Measurements from ENCODE around the gene ATG14.
"Not testable (repeated sequence)": the region's sequence is repeated elsewhere in the genome, so short reads cannot be mapped to it uniquely, and the experiment has no call there.

Gene ATG14

GRCh38 chr14:55426891-55427290 lies 15.3 kb upstream of the ATG14 start:
- Histone ChIP-seq H3K4me1 (no peaks in the 10 kb centered on the region), H3K9me3 (no peaks in the 10 kb centered on the region), H3K36me3 (replicated peaks) (no peaks in the 10 kb centered on the region), H3K27me3 (ENCODE audit: low read depth) (no peaks in the 10 kb centered on the region), H3K4me3 (no peak overlapping the region)
- DNase-seq (ENCODE audit: low spot score in 2 of 2): no peak
- in situ Hi-C loops (cut with MboI; ENCODE audit: low sequenced_read_pairs): loop anchor here (25.0 kb wide), 1 partner anchor 235 kb away; no protein-coding TSS in a partner anchor

DNA sequence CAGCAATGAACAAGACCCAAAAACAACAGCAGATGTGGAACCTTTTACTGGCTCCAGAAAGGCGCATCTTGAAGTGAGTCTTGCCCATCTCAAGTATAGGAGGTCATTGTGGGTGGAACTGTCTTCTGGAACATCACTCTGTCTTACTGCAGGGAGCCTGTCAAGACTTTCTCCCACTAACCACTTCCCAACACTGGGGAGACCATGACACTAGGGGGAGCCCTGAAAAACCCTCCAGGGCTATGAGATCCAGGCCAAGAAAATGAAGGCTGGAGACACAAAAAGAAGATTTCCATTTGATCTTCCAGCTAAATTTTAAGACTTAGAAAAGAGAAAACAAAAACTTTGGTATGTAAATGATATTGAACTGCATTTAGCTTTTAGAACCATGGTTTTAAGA lies 13.5 kb upstream of the ATG14 start:
- in situ Hi-C loops (cut with MboI; ENCODE audit: low sequenced_read_pairs): loop anchor here (25.0 kb wide), 1 partner anchor 237 kb away; no protein-coding TSS in a partner anchor
- no peak for DNase-seq (ENCODE audit: low spot score in 2 of 2)
- Histone ChIP-seq H3K9me3 (no peaks in the 10 kb centered on the region), H3K4me1 (no peaks in the 10 kb centered on the region), H3K36me3 (replicated peaks) (no peaks in the 10 kb centered on the region), H3K27me3 (ENCODE audit: low read depth) (no peaks in the 10 kb centered on the region), H3K4me3 (no peak overlapping the region)

- no peak for DNase-seq (ENCODE audit: low spot score in 2 of 2)
- in situ Hi-C loops (cut with MboI; ENCODE audit: low sequenced_read_pairs): no loop called here
- Histone ChIP-seq H3K36me3 (replicated peaks) (no peaks in the 10 kb centered on the region), H3K4me3 (no peak overlapping the region), H3K27me3 (ENCODE audit: low read depth) (no peaks in the 10 kb centered on the region), H3K9me3 (no peaks in the 10 kb centered on the region), H3K4me1 (no peaks in the 10 kb centered on the region)
These were observed 12.3 kb upstream of the ATG14 start for GRCh38 chr14:55423969-55424368.

DNA sequence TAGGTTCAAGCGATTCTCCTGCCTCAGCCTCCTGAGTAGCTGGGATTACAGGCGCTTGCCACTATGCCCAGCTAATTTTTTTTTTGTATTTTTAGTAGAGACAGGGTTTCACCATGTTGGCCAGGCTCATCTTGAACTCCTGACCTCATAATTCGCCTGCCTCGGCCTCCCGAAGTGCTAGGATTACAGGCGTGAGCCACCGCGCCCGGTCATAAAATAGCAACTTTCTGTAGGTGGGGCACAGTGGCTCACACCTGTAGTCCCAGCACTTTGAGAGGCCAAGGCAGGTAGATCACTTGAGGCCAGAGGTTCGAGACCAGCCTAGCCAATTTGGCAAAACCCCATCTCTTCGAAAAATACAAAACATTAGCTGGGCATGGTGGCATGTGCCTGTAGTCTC lies 10.7 kb upstream of the ATG14 start:
- H3K27me3 ChIP-seq (ENCODE audit: low read depth); in situ Hi-C loops (cut with MboI; ENCODE audit: low sequenced_read_pairs): not testable (repeated sequence)

GRCh38 chr14:55419663-55420062 lies 8.0 kb upstream of the ATG14 start:
- Histone ChIP-seq H3K4me3 (no peak overlapping the region), H3K4me1 (no peaks in the 10 kb centered on the region; the same call in 1 of the 2 replicates), H3K36me3 (replicated peaks) (no peaks in the 10 kb centered on the region), H3K27me3 (ENCODE audit: low read depth) (no peaks in the 10 kb centered on the region), H3K9me3 (no peaks in the 10 kb centered on the region)
- no peak for DNase-seq (ENCODE audit: low spot score in 2 of 2)
- in situ Hi-C loops (cut with MboI; ENCODE audit: low sequenced_read_pairs): no loop called here

More for the DNA sequence above, 10.7 kb upstream of the ATG14 start:
- DNase-seq (ENCODE audit: low spot score in 2 of 2); H3K9me3 ChIP-seq; H3K36me3 ChIP-seq (replicated peaks); H3K4me3 ChIP-seq; H3K4me1 ChIP-seq: not testable (repeated sequence)

- Histone ChIP-seq H3K4me3 (no peak overlapping the region), H3K27me3 (ENCODE audit: low read depth) (no peaks in the 10 kb centered on the region), H3K4me1 (no peaks in the 10 kb centered on the region; the same call in 1 of the 2 replicates), H3K9me3 (no peaks in the 10 kb centered on the region), H3K36me3 (replicated peaks) (no peaks in the 10 kb centered on the region)
- in situ Hi-C loops (cut with MboI; ENCODE audit: low sequenced_read_pairs): no loop called here
- DNase-seq (ENCODE audit: low spot score in 2 of 2): no peak
These were observed 6.8 kb upstream of the ATG14 start for GRCh38 chr14:55418411-55418810.

DNA sequence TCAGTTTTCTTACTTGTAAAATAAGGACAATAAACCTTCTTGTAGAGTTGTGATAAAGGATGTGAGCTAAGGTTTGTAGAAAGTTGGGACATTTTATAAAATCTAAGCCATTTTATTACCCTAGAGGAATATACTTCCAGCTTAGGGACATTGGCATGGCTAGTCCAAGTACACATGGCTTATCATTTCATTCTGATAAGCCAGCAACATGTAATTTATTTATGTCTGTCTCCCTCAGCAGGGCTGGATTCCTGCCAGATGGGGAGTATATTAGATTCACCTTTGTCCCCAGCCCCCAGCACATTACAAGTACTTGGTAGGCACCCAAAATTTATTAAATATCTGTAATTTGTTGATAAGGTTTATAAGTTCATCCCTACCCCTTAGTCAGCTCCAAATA lies 6.3 kb upstream of the ATG14 start:
- no peaks in the 10 kb centered on the region; the same call in 1 of the 2 replicates for H3K4me1 ChIP-seq
- H3K36me3 ChIP-seq (replicated peaks): no peaks in the 10 kb centered on the region
- H3K4me3 ChIP-seq: no peak overlapping the region
- in situ Hi-C loops (cut with MboI; ENCODE audit: low sequenced_read_pairs): no loop called here
- H3K9me3 ChIP-seq: no peaks in the 10 kb centered on the region
- H3K27me3 ChIP-seq (ENCODE audit: low read depth): no peaks in the 10 kb centered on the region
- no peak for DNase-seq (ENCODE audit: low spot score in 2 of 2)

DNA sequence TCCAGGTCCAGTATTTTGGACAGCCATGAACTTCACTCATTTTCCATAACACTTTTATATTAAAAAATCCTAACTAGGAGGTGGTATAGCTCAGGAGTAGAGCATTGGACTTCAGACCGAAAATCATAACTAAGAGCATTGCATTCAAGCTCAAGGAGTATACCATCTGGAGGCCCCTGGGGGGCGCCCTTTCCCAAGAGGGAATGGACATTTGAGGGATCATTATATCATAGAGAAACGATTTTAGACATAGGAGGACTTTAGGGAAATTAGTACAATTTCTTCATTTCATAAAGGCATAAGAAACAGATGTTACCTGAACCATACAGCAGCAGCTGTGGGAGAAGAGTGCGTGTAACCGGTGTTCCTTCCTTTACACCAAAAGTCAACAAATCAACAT lies 5.2 kb upstream of the ATG14 start:
- Histone ChIP-seq H3K27me3 (ENCODE audit: low read depth) (no peaks in the 10 kb centered on the region), H3K4me3 (no peak overlapping the region), H3K9me3 (no peaks in the 10 kb centered on the region), H3K36me3 (replicated peaks) (no peaks in the 10 kb centered on the region), H3K4me1 (peaks cover 8% of the 10 kb centered on the region)
- peak; percentile 37 to 72 for DNase-seq (ENCODE audit: low spot score in 2 of 2)
- in situ Hi-C loops (cut with MboI; ENCODE audit: low sequenced_read_pairs): no loop called here

DNA sequence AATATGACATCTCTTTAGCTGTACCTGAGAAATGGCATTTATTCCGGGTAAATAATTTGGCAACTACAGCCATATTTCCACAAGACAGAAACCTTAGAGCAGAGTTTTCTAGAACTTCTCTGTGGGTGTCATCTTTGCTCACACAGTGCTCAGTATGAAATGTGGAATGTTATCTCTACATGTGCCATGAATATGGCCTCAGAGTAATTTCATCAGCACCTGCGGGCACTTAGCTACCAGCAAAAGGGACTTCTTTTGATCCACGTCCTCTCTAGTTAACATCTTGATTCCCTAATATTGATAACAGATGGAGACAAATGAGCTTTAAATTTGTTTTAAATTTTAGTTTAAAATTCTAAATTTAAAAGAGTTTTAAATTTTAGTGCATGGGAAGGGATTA lies 2.9 kb upstream of the ATG14 start:
- no peak for DNase-seq (ENCODE audit: low spot score in 2 of 2)
- H3K36me3 ChIP-seq (replicated peaks): no peaks in the 10 kb centered on the region
- H3K4me1 ChIP-seq: peaks cover 18% of the 10 kb centered on the region
- no peaks in the 10 kb centered on the region for H3K9me3 ChIP-seq
- in situ Hi-C loops (cut with MboI; ENCODE audit: low sequenced_read_pairs): no loop called here
- no peaks in the 10 kb centered on the region for H3K27me3 ChIP-seq (ENCODE audit: low read depth)
- H3K4me3 ChIP-seq: no peak overlapping the region

GRCh38 chr14:55412676-55413075 lies 1.0 kb upstream of the ATG14 start:
- in situ Hi-C loops (cut with MboI; ENCODE audit: low sequenced_read_pairs): no loop called here
- Histone ChIP-seq H3K4me3 (no peak overlapping the region), H3K27me3 (ENCODE audit: low read depth) (no peaks in the 10 kb centered on the region), H3K9me3 (no peaks in the 10 kb centered on the region), H3K36me3 (replicated peaks) (no peaks in the 10 kb centered on the region), H3K4me1 (peaks cover 18% of the 10 kb centered on the region)
- no peak for DNase-seq (ENCODE audit: low spot score in 2 of 2)

GRCh38 chr14:55410876-55411275 lies 754 bp downstream of the ATG14 start:
- H3K9me3 ChIP-seq: no peaks in the 10 kb centered on the region
- no peak for DNase-seq (ENCODE audit: low spot score in 2 of 2)
- H3K4me3 ChIP-seq: peak overlapping the region; percentile 94
- no peaks in the 10 kb centered on the region for H3K36me3 ChIP-seq (replicated peaks)
- H3K27me3 ChIP-seq (ENCODE audit: low read depth): no peaks in the 10 kb centered on the region
- H3K4me1 ChIP-seq: peaks cover 18% of the 10 kb centered on the region
- in situ Hi-C loops (cut with MboI; ENCODE audit: low sequenced_read_pairs): no loop called here

GRCh38 chr14:55404173-55404854 lies 7.3 kb downstream of the ATG14 start:
- Histone ChIP-seq H3K9me3 (no peaks in the 10 kb centered on the region), H3K4me1 (no peaks in the 10 kb centered on the region)
- in situ Hi-C loops (cut with MboI; ENCODE audit: low sequenced_read_pairs): no loop called here

DNA sequence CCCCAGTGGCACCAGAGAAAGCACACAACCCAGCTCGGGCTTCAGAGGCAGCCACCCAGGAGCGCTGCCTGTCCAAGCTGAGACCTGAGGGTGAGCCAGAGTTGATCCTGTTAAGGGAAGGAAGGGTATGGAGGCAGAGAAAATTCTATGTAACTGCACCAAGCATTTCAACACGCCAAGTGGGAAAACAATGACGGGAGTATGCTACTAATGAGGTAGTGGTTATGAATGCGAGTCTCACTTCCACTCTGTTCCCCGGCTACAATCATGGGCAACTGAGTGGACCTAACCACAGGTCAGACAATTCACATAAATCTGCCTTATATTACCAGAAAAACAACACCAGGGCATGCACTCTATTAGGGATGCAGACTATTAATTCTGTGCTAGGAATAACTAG lies 9.9 kb downstream of the ATG14 start:
- in situ Hi-C loops (cut with MboI; ENCODE audit: low sequenced_read_pairs): no loop called here
- H3K4me3 ChIP-seq: no peak overlapping the region
- DNase-seq (ENCODE audit: low spot score in 2 of 2): no peak
- no peaks in the 10 kb centered on the region for H3K27me3 ChIP-seq (ENCODE audit: low read depth)
- H3K4me1 ChIP-seq: no peaks in the 10 kb centered on the region
- H3K9me3 ChIP-seq: no peaks in the 10 kb centered on the region
- no peaks in the 10 kb centered on the region for H3K36me3 ChIP-seq (replicated peaks)

More at GRCh38 chr14:55404173-55404854, 7.3 kb downstream of the ATG14 start:
- H3K36me3 ChIP-seq (replicated peaks): no peaks in the 10 kb centered on the region
- DNase-seq (ENCODE audit: low spot score in 2 of 2): no peak
- no peaks in the 10 kb centered on the region for H3K27me3 ChIP-seq (ENCODE audit: low read depth)
- no peak overlapping the region for H3K4me3 ChIP-seq

DNA sequence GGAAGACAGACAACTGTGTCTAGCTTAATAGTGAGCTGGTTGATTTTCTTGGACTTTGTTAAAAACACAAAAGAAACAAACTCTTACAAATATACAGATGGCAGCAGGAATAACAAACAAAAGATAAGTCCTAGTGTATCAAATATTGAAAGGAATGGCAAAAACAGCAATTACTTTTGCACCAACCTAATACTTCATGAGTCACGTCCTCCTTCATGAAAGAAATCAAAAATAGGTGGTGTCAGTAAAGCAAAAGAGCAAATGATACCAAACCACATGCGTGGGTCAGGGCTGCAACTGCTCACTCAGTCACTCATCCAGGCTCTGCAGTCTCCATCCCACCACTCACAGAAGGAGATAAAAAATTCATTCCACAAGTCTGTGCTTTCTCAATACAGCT lies 11.8 kb downstream of the ATG14 start:
- Histone ChIP-seq H3K36me3 (replicated peaks) (no peaks in the 10 kb centered on the region; the same call in 1 of the 2 replicates), H3K9me3 (no peaks in the 10 kb centered on the region), H3K4me3 (no peak overlapping the region), H3K4me1 (no peaks in the 10 kb centered on the region), H3K27me3 (ENCODE audit: low read depth) (no peaks in the 10 kb centered on the region)
- DNase-seq (ENCODE audit: low spot score in 2 of 2): no peak
- in situ Hi-C loops (cut with MboI; ENCODE audit: low sequenced_read_pairs): no loop called here

DNA sequence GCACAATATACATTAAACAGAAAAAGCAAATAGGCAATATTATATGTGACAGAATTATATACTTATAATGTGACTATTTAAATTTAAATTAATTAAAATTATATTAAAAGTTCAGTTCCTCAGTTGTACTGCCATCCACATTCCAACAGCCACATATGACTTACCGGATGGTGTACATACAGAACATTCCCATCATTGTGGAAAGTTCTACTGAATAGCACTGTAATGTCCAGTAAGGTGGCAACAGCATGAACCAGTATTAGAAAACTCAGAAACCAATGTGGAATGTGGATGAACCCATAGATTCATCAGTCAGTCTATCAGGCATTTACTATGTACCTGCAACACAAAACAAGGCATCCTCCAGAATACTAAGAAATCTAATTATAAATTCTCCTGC lies 12.4 kb downstream of the ATG14 start:
- Histone ChIP-seq H3K36me3 (replicated peaks) (peaks cover 4% of the 10 kb centered on the region; the same call in 1 of the 2 replicates), H3K27me3 (ENCODE audit: low read depth) (no peaks in the 10 kb centered on the region), H3K4me1 (no peaks in the 10 kb centered on the region), H3K4me3 (no peak overlapping the region), H3K9me3 (no peaks in the 10 kb centered on the region)
- in situ Hi-C loops (cut with MboI; ENCODE audit: low sequenced_read_pairs): no loop called here
- DNase-seq (ENCODE audit: low spot score in 2 of 2): no peak
